SK-N-SH (cell line): Measurements from ENCODE around the gene HOXB2. TPM values are rescaled to one million over a fixed set of nuclear protein-coding genes. Genes with fewer than 3 reads are reported as not detected.

ENCODE experiments used
- CTCF ChIA-PET: fragments of 300-600, 350-600 bp; formaldehyde crosslinking; extraction: SDS; loops from one replicate; lab custom pipeline; 2021; lab: Yijun Ruan, JAX
- POLR2A ChIA-PET: fragments of 350-600 bp; sonication (Branson Sonifier 250); formaldehyde crosslinking; extraction: SDS; loops from one replicate; lab custom pipeline; 2020; ENCODE audit warnings: antibody characterized with exemption, inconsistent platforms; lab: Yijun Ruan, JAX
- DNase-seq: peaks from one replicate; pipeline ENCODE4 v3.0.0; 2012
- H2AFZ ChIP-seq: fragments of 200-600 bp; sonication (generic); 2 replicates; pipeline ENCODE4 v1.8.1; 2016; ENCODE audit warnings: antibody characterized with exemption, mild to moderate bottlenecking, low read depth
- H3F3A ChIP-seq: fragments of 200-600 bp; sonication (generic); replicated peaks from 2 replicates; pipeline ENCODE3; 2016; ENCODE audit warnings: antibody characterized with exemption, mild to moderate bottlenecking; ENCODE audit not compliant: insufficient read depth
- H3K27ac ChIP-seq, 2 experiments: fragments of 200-500 bp in 1 of 2; fragments of 200-600 bp in 1 of 2; sonication (Bioruptor generic) in 1 of 2; sonication (generic), shearing (Covaris generic) in 1 of 2; 2 replicates each; pipeline versions ENCODE4 v1.5.1 to v1.6.1; 2014 to 2016; ENCODE audit warnings: low read depth in 2 of 2, inconsistent platforms in 1 of 2, low read length in 1 of 2, mild to moderate bottlenecking in 1 of 2, mixed read lengths in 1 of 2
- H3K27me3 ChIP-seq: fragments of 200-600 bp; sonication (generic), shearing (Covaris generic); 2 replicates; pipeline ENCODE4 v1.6.1; 2016; ENCODE audit warnings: mixed run types; ENCODE audit not compliant: insufficient read depth
- H3K36me3 ChIP-seq, 2 experiments: fragments of 200-500 bp in 1 of 2; fragments of 200-600 bp in 1 of 2; sonication (Bioruptor generic) in 1 of 2; sonication (generic) in 1 of 2; replicated peaks in 1 of 2; 2 replicates each; pipeline versions ENCODE3 to v1.5.1; 2014 to 2016; ENCODE audit warnings: low read length in 1 of 2, mild to moderate bottlenecking in 1 of 2; ENCODE audit not compliant: insufficient read depth in 2 of 2, control insufficient read depth in 1 of 2
- H3K4me1 ChIP-seq, 2 experiments: fragments of 200-500 bp in 1 of 2; fragments of 200-600 bp in 1 of 2; sonication (Bioruptor generic) in 1 of 2; sonication (generic), shearing (Covaris generic) in 1 of 2; 2 replicates each; pipeline versions ENCODE4 v1.5.1 to v1.6.1; 2014 to 2016; ENCODE audit warnings: low read depth in 1 of 2, low read length in 1 of 2, mixed run types in 1 of 2; ENCODE audit not compliant: insufficient read depth in 2 of 2, control insufficient read depth in 1 of 2
- H3K4me2 ChIP-seq: fragments of 200-600 bp; sonication (generic), shearing (Covaris generic); 2 replicates; pipeline ENCODE4 v1.6.1; 2017; ENCODE audit warnings: mixed run types
- H3K4me3 ChIP-seq, 2 experiments: fragments of 200-500 bp in 1 of 2; fragments of 200-600 bp in 1 of 2; sonication (Bioruptor generic) in 1 of 2; sonication (generic), shearing (Covaris generic) in 1 of 2; 2 replicates each; pipeline versions ENCODE4 v1.5.1 to v1.8.1; 2014 to 2016; ENCODE audit warnings: low read depth in 2 of 2, inconsistent platforms in 1 of 2, low read length in 1 of 2, mild to moderate bottlenecking in 1 of 2, mixed read lengths in 1 of 2, moderate library complexity in 1 of 2
- H3K79me2 ChIP-seq: fragments of 200-600 bp; sonication (generic); 2 replicates; pipeline ENCODE4 v1.8.1; 2017; ENCODE audit warnings: mild to moderate bottlenecking; ENCODE audit not compliant: insufficient read depth
- H3K9ac ChIP-seq: fragments of 200-600 bp; sonication (generic); 2 replicates; pipeline ENCODE4 v1.6.1; 2017; ENCODE audit warnings: mixed run types
- H3K9me2 ChIP-seq: fragments of 200-600 bp; sonication (generic); 2 replicates; pipeline ENCODE4 v1.6.1; 2017; ENCODE audit warnings: mixed run types
- H3K9me3 ChIP-seq: fragments of 200-600 bp; sonication (generic); 2 replicates; pipeline ENCODE4 v1.6.1; 2017; ENCODE audit warnings: mixed run types, mild to moderate bottlenecking, moderate library complexity
- H4K20me1 ChIP-seq: fragments of 200-600 bp; sonication (generic); 2 replicates; pipeline ENCODE4 v1.6.1; 2017; ENCODE audit warnings: mild to moderate bottlenecking, mixed run types; ENCODE audit not compliant: insufficient read depth
- CTCF ChIP-seq: fragments of 200-600 bp; sonication (generic); IDR thresholded peaks from 2 replicates; pipeline ENCODE4 v1.6.1; 2017; ENCODE audit warnings: antibody characterized with exemption, mild to moderate bottlenecking, moderate library complexity
- ELF1 ChIP-seq: IDR thresholded peaks from 2 replicates; pipeline ENCODE4 v1.4.0; 2012
- EZH2phosphoT487 ChIP-seq: fragments of 200-600 bp; sonication (generic); IDR thresholded peaks from 2 replicates; pipeline ENCODE4 v1.6.1; 2017; ENCODE audit warnings: low read depth, mixed run types, mild to moderate bottlenecking, antibody characterized with exemption, moderate library complexity, borderline replicate concordance
- FOXJ3 ChIP-seq: sonication (generic); formaldehyde crosslinking; IDR thresholded peaks from 2 replicates; pipeline ENCODE4 v1.5.1; 2020; ENCODE audit warnings: mild to moderate bottlenecking, missing genetic modification reagents
- MAX ChIP-seq: IDR thresholded peaks from 2 replicates; pipeline ENCODE4 v1.4.0; 2012; ENCODE audit warnings: low read depth
- NFIC ChIP-seq: IDR thresholded peaks from 2 replicates; pipeline ENCODE4 v1.4.0; 2012; ENCODE audit warnings: borderline replicate concordance
- NRF1 ChIP-seq: IDR thresholded peaks from 2 replicates; pipeline ENCODE4 v1.6.1; 2012; ENCODE audit warnings: low read depth, mild to moderate bottlenecking, low read length
- PBX3 ChIP-seq: IDR thresholded peaks from 2 replicates; pipeline ENCODE4; 2012
- SIN3A ChIP-seq: IDR thresholded peaks from 2 replicates; pipeline ENCODE4 v1.6.1; 2012; ENCODE audit warnings: low read depth, mild to moderate bottlenecking, low read length, moderate library complexity, borderline replicate concordance
- TCF12 ChIP-seq: IDR thresholded peaks from 2 replicates; pipeline ENCODE4 v1.4.0; 2012
- TEAD4 ChIP-seq: IDR thresholded peaks from 2 replicates; pipeline ENCODE4 v1.4.0; 2012; ENCODE audit warnings: mild to moderate bottlenecking, borderline replicate concordance; ENCODE audit not compliant: insufficient read depth
- USF1 ChIP-seq: IDR thresholded peaks from 2 replicates; pipeline ENCODE4 v1.4.0; 2012; ENCODE audit warnings: low read depth, borderline replicate concordance
- YY1 ChIP-seq: IDR thresholded peaks from 2 replicates; pipeline ENCODE4 v1.4.0; 2012; ENCODE audit warnings: low read depth, mild to moderate bottlenecking
- WGBS: methylation state at CpG from one replicate; pipeline ENCODE4 v1.1.6; 2017; ENCODE audit warnings: low lambda C conversion rate; 5-methylcytosine and 5-hydroxymethylcytosine counted together
- polyA plus RNA-seq, 3 experiments: library from polyadenylated mRNA; depleted of rRNA; stranded (reverse); fragments of >200 nt; gene quantifications; 2 replicates each; pipeline ENCODE4 v1.2.3, GENCODE V29; 2012
- TF ChIP-seq, protein P1 (sequence below): fragments of 150-350 bp; IDR thresholded peaks from 2 replicates; pipeline ENCODE4 v1.6.1; 2017; ENCODE audit warnings: antibody characterized with exemption, low read length, low read depth, borderline replicate concordance

The HOXB2 gene
- polyA plus RNA-seq, 1 of the 3 experiments (the other 2 are of a cell fraction), result 1.9 TPM

DNA sequence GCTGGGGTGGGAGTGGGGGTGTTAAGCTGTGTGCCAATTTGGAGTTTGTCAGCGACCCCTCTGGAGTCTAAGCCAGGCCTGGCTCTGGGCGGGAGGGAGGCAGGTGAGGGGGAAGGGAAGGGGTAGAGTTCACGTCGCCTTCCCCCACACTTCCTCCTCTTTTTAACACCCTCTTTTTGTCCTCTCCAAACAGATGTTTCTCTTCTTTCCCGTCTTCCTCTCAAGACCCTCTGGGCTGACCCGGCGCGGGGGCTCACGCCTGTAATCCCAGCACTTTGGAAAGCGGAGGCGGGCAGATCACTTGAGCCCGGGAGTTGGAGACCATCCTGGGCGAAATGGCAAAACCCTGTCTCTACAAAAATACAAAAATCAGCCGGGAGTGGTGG lies 17.4 kb downstream of the HOXB2 start:
- Histone ChIP-seq H3K9ac (no peak overlapping the region), H3K27ac (no peak overlapping the region), H3F3A (no peaks in the 10 kb centered on the region), H4K20me1 (no peaks in the 10 kb centered on the region), H3K9me2 (no peaks in the 10 kb centered on the region), H3K4me1 (no peaks in the 10 kb centered on the region), H3K27me3 (peaks cover 98% of the 10 kb centered on the region), H3K9me3 (no peaks in the 10 kb centered on the region), H2AFZ (no peak overlapping the region), H3K4me2 (no peak overlapping the region), H3K36me3 (no peaks in the 10 kb centered on the region), H3K4me3 (no peak overlapping the region), H3K79me2 (no peaks in the 10 kb centered on the region)
- CTCF ChIA-PET, result no interaction called here
- 35% methylated on average over 14 of the region's 14 CpGs for WGBS
- DNase-seq, result no peak
- TF ChIP-seq SIN3A, result no peak
- TF ChIP-seq FOXJ3 (CRISPR knock-in tag), result no peak
- TF ChIP-seq CTCF, result no peak
- TF ChIP-seq YY1, result no peak
- no peak for TF ChIP-seq EZH2phosphoT487
- no peak for TF ChIP-seq USF1
- no peak for TF ChIP-seq TEAD4
- no peak for TF ChIP-seq NFIC
- no peak for TF ChIP-seq TCF12
- TF ChIP-seq ELF1, result no peak
- TF ChIP-seq NRF1, result no peak
- no peak for TF ChIP-seq MAX
- no peak for TF ChIP-seq PBX3
- POLR2A ChIA-PET, result no interaction called here

- peak; percentile 32 for DNase-seq
- Histone ChIP-seq H3K9ac (no peak overlapping the region), H3K27me3 (peaks cover 98% of the 10 kb centered on the region), H3K4me2 (no peak overlapping the region), H3K27ac (no peak overlapping the region), H3K36me3 (no peaks in the 10 kb centered on the region), H3K9me3 (no peaks in the 10 kb centered on the region), H4K20me1 (no peaks in the 10 kb centered on the region), H3K9me2 (no peaks in the 10 kb centered on the region), H2AFZ (no peak overlapping the region), H3K4me1 (no peaks in the 10 kb centered on the region), H3K79me2 (no peaks in the 10 kb centered on the region), H3F3A (no peaks in the 10 kb centered on the region), H3K4me3 (no peak overlapping the region)
- ChIA-PET CTCF (no interaction called here), POLR2A (no interaction called here)
- TF ChIP-seq EZH2phosphoT487, result peak; percentile 68; the same call in 1 of the 2 replicates
- TF ChIP-seq, protein P1, sequence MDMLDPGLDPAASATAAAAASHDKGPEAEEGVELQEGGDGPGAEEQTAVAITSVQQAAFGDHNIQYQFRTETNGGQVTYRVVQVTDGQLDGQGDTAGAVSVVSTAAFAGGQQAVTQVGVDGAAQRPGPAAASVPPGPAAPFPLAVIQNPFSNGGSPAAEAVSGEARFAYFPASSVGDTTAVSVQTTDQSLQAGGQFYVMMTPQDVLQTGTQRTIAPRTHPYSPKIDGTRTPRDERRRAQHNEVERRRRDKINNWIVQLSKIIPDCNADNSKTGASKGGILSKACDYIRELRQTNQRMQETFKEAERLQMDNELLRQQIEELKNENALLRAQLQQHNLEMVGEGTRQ, result no peak
- WGBS, result 25% methylated on average over 47 of the region's 59 CpGs
Measured at GRCh38 chr17:48526608-48527546, 18.0 kb downstream of the HOXB2 start.
